Liver (tissue), 3 donors: Measurements from ENCODE around the gene SLBP.

Experiments
- CTCF ChIP-seq: fragments of 150-350 bp; IDR thresholded peaks from 2 replicates; pipeline ENCODE4 v1.5.1; 2017; ENCODE audit warnings: improper control_type of control experiment, low read depth, low read length; ENCODE audit not compliant: missing input control
- EGR1 ChIP-seq, 2 donors: IDR thresholded peaks; 2 replicates each; pipeline ENCODE4 v1.6.1; 2016 to 2018; ENCODE audit warnings: antibody characterized with exemption in 2 of 2, low read depth in 2 of 2
- GABPA ChIP-seq, 2 donors: IDR thresholded peaks in 1 of 2; conservative IDR thresholded peaks in 1 of 2; 2 replicates each; pipeline ENCODE4 v1.6.1; 2016; ENCODE audit warnings: antibody characterized with exemption in 2 of 2, mild to moderate bottlenecking in 1 of 2, moderate library complexity in 1 of 2
- HNF4G ChIP-seq: IDR thresholded peaks from 2 replicates; pipeline ENCODE4 v1.6.1; 2016; ENCODE audit warnings: antibody characterized with exemption
- MAX ChIP-seq: IDR thresholded peaks from 2 replicates; pipeline ENCODE4 v1.6.1; 2016; ENCODE audit warnings: antibody characterized with exemption
- RAD21 ChIP-seq, 2 donors: IDR thresholded peaks; 2 replicates each; pipeline ENCODE4 v1.6.1; 2016; ENCODE audit warnings: antibody characterized with exemption in 2 of 2, mild to moderate bottlenecking in 2 of 2
- REST ChIP-seq: IDR thresholded peaks from 2 replicates; pipeline ENCODE4 v1.6.1; 2016; ENCODE audit warnings: antibody characterized with exemption, mild to moderate bottlenecking
- RXRA ChIP-seq, 2 donors: IDR thresholded peaks; 2 replicates each; pipeline ENCODE4 v1.6.1; 2017 to 2018; ENCODE audit warnings: antibody characterized with exemption in 2 of 2, mild to moderate bottlenecking in 1 of 2
- TAF1 ChIP-seq: conservative IDR thresholded peaks from 2 replicates; pipeline ENCODE4 v1.6.1; 2016; ENCODE audit warnings: antibody characterized with exemption, mild to moderate bottlenecking
- donor health status: healthy.
- donor health status: healthy.

GRCh38 chr4:1715002-1715758, 3.1 kb upstream of the SLBP start:
- TF ChIP-seq CTCF, result no peak
- TF ChIP-seq MAX, result no peak
- no peak for TF ChIP-seq RAD21 (IDR thresholded peaks at IDR 0.05)
- TF ChIP-seq HNF4G, result no peak
- TF ChIP-seq GABPA (IDR thresholded peaks at IDR 0.05 in 1 of 2, conservative IDR thresholded peaks at IDR 0.05 in 1 of 2), result no peak
- TF ChIP-seq REST, result no peak
- no peak for TF ChIP-seq EGR1 (IDR thresholded peaks at IDR 0.05; ENCODE audit: low read depth in 2 of 2)
- no peak for TF ChIP-seq RXRA (IDR thresholded peaks at IDR 0.05)
- no peak for TF ChIP-seq TAF1
